GM21423 (cell line): ENCODE data around the gene ACOT12.

Experiments used
- ATAC-seq: cut with Tn5 transposase; IDR thresholded peaks from one replicate; pipeline ENCODE4 v1.9.1; 2021; ENCODE audit warnings: mild to moderate bottlenecking, moderate library complexity; ENCODE audit not compliant: unreplicated experiment

The ACOT12 gene

DNA sequence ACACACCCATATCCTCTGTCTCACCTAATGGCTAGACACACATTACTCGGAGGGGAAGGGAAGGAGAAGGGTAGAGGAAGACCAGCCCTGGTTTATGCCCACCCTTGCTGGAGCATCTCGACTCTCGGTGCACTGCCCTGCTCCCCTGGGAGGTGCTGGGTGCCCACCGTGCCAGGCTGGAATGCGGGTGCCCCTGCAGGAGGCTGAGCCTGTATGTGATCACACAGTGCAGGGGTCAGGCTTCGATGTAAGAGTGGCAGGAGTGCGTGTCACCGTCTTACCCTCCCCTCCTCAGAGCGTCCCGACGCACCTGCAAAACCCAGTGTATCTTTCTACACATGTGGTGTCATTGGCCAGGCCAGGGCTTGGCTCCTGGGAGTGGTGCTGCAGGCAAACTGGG lies 7.3 kb upstream of the ACOT12 start:
- ATAC-seq = no peak

- ATAC-seq = no peak
Measured at GRCh38 chr5:81400375-81400774, 6.4 kb upstream of the ACOT12 start.

GRCh38 chr5:81398741-81399140 lies 4.8 kb upstream of the ACOT12 start:
- no peak for ATAC-seq

DNA sequence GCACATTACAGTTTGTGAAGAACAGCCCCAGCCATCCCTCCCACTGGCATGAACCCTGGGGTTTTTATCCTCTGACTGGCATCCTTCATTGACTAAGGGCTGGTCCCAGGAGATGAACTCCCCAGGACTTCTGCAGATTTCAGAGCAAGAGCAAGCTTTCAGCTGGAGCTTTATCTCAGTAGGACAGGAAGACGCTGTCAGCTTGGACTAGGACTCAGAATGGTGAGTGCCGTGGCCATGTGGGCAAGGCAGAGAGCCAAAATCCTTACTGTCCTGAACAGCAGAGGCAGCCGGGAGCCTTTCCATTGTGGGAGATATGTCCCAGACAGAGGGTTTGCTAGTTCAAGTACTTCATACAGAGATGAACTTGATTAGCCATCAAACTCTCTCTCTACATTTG lies 3.2 kb upstream of the ACOT12 start:
- no peak for ATAC-seq

- ATAC-seq = no peak
Measured at GRCh38 chr5:81395262-81395661, 1.3 kb upstream of the ACOT12 start.

DNA sequence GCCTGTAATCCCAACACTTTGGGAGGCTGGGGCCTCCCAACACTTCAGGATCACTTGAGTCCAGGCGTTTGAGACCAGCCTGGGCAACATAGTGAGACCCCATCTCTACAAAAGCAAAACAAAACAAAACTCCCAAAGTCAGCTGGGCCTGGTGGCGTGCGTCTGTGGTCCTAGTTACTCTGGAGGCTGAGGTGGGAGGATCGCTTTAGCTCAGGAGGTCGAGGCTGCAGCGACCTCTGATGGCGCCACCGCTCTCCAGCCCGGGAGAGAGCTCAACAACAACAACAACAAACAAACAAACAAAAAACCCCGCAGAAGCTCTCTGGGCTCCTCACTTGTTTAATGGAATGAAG lies 528 bp downstream of the ACOT12 start:
- ATAC-seq = no peak

DNA sequence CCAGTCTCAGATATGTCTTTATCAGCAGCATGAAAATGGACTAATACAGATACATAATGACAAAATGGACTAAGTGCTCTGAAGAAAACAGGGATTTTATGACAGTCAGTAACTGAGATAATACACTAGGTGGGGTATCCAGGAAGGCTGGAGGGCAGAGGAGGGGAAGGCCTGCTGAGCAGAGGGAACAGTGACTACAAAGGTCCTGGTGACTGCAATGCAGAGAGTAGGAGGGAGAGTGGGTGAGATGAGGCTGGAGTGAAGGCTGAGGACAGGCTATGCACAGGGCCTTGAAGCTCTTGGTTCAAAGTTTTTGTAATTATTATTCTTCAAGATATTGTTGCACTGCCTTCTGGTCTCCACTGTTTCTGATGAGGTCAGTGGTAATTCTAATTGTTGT lies 4.9 kb downstream of the ACOT12 start:
- no peak for ATAC-seq

DNA sequence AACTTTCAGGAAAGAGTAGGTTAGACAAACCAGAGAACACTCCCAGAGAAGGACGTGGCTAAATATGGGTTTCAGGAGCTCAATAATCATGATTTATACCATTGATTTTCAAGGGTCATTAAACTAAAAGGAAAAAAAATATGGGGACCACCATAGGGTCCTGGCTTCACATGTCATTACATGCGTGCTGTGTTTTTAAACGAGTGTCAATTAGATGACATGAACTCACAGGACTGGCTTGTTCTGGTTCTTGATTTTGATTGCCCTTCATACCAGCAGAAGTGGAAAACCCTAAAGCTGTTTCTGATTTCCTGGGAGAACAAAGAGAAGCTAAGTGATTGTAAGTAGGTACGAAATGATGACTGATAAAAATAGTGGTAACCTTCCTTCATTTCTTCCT lies 5.8 kb downstream of the ACOT12 start:
- ATAC-seq = no peak

- ATAC-seq = no peak
Measured at GRCh38 chr5:81383867-81384266, 10.1 kb downstream of the ACOT12 start.

GRCh38 chr5:81371354-81371876 lies 22.5 kb downstream of the ACOT12 start:
- no peak for ATAC-seq

GRCh38 chr5:81370912-81371311 lies 23.0 kb downstream of the ACOT12 start:
- no peak for ATAC-seq

- no peak for ATAC-seq
Measured at GRCh38 chr5:81365541-81365940, 28.4 kb downstream of the ACOT12 start.

DNA sequence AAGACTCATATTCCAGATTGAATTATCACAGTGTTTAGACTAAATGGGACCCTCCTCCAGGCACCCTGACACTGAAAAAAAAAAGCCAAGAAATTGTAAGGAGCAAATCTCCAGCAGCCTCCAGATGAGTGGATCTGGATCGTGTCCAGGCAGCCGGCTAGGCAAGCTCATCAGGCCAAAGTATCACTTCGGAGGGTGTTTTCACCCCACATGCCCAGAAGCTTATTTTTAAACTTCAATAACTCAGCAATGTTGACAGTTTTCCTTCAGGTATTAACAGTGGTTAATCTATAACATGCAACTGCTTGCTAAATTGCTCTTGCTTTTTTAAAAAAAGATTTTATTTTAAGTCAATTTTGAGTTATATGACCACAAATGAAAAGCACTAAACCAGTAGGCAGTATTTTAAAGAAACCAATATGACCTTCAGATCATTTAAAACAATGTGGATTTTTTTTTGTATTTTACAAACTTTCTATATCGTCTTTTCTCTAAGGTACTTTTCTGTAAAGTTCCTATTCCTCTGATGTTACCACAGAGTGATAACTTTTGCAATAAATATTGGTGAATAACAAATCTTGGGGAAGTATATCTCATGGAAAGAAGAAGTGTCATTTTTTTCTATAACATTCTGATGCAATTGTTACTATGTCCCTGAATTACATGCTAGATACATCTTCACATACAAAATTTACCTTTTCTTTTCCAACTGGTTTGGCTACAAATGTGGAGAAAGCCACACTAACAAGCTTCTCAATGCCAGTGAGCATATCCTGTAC lies 30.7 kb downstream of the ACOT12 start:
- no peak for ATAC-seq

- ATAC-seq = no peak
Measured at GRCh38 chr5:81361600-81361999, 32.3 kb downstream of the ACOT12 start.

- ATAC-seq = no peak
Measured at GRCh38 chr5:81360640-81361039, 33.3 kb downstream of the ACOT12 start.

DNA sequence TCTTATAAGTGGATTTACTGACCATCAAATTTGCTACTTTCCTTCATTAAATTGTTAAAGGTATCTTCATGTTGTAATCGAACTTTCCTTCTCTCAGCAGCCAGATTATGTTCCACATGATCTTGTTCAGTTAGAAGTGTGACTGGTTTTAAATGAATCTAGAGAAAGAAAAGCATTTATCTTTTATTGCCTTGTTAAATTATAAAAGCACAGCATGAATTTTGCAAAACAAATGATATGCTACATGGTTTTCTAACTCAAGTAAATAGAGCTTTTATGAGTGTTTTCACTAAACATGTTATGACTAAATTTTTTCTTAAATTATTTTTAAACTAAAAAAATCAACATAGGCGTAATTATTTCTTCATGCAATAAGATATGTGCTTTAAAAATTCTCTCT lies 34.1 kb downstream of the ACOT12 start:
- ATAC-seq = no peak

DNA sequence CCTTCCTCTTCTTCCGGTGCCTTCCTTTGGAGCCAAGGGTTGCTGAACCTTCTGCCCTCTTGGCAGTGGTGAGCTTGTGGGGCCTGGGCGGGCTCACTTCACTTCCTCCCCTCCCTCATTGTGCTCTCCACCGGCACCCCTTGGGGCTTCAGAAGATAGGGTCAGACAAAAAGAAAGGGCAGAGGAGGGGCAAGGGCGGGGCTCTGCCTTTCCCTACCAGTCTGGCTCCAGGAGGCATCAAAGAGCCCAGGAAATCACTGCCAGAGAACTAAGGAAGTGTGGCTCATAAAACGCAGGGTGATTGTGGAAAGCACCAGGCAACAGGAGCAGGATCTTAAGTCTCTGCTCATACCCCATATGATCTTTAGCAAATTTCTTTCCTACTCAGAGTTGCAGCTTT lies 34.8 kb downstream of the ACOT12 start:
- no peak for ATAC-seq

DNA sequence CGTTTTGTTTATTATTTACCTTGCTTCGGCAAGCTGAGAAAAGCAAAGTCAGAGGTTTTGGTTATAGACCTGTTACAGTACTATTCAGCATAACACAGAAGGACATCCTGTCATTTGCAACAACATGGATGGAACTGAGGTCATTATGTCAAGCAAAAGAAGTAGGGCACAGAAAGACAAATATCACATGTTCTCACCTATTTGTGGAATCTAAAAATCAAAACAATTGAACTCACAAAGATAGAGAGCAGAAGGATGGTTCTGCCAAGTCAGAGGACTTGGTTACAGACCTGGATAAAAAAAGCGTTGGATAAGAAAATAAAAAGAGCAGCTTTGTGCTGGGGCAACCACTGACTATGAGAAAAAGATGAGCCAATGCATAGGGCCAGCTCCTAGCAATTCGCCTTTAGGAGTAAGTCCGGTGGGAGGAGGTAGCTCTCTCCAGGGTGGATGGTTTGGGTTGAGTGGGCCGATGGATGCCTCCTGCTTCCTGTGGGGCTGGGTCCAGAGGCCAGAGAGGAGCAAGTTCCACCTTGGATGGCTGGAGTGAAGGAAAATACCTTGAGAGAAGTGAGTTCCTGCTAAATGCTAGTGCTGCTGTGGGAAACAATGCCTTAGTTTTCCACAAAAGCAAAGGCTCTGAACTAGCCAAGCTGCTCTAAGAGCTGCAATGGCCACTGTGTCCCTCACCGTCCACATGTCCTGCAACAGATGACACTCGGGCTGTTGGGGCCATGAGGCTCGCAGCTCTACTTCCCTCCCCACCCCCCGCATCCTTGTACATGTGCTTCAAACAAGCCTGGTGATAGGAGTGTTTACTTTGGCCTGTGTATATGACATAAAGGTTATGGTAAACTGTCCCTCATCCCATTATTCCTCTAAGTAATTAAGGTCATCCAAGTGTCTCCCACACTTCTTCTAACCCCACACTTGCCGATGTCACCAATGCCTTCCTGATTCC lies 38.4 kb downstream of the ACOT12 start:
- no peak for ATAC-seq

- no peak for ATAC-seq
Measured at GRCh38 chr5:81354093-81354492, 39.8 kb downstream of the ACOT12 start.

DNA sequence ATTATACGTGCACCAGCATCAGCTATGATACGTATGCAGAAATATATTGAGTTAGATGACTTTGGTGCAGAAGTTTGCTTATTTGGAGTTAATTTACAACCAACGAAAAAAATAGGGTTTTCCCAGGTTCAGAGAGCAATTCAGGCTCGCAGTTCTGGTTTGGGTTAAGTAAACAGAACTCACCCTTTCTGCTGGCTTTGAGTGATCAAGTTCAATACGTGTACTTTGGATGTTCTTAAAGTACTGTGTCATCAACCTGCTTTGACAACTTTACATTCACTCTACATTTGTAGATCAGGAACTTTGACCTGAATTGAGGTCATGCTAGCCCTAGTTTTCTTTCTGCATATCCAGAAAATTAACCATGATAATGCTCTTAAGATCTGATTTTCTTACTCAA lies 40.7 kb downstream of the ACOT12 start:
- no peak for ATAC-seq

DNA sequence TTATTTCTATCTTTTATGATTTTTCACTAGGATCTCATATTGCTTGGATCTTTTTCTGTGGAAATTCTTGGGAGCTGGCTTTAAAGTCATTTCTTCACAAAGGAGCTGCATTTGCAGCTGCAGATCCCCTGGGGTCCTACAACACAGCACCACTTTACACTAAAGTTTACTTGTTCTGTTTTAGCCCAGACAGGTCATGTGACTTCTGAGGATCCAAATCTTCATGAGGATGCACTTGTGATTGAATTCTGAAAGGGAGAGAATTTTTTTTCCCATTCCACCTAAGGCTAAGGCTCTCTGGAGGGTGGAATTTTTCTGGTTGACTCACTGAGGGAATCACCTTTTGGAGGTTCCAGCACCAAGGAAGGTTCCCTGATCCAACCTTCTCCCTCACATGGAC lies 43.4 kb downstream of the ACOT12 start:
- no peak for ATAC-seq

DNA sequence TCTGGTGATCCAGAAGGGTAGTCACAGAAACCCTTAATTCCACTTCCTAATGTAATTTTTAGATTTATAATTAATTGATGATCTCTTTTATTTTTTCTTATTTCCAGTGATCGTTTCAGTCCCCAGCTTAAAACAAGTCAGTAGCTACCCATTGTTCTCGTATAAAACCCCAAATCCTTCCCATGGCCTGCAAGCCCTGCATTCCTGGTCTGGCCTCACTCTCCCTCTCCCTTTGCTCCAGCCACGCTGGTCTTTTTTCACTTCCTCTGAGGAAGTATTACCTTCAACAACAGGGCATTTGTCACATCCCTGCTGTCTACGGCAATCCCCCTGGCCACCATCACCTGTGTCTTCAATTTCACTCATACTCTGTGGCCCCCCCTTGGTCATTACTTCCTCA lies 44.8 kb downstream of the ACOT12 start:
- ATAC-seq = no peak
